ENCODE measurements around the gene LTBP3.

Gene LTBP3

DNA sequence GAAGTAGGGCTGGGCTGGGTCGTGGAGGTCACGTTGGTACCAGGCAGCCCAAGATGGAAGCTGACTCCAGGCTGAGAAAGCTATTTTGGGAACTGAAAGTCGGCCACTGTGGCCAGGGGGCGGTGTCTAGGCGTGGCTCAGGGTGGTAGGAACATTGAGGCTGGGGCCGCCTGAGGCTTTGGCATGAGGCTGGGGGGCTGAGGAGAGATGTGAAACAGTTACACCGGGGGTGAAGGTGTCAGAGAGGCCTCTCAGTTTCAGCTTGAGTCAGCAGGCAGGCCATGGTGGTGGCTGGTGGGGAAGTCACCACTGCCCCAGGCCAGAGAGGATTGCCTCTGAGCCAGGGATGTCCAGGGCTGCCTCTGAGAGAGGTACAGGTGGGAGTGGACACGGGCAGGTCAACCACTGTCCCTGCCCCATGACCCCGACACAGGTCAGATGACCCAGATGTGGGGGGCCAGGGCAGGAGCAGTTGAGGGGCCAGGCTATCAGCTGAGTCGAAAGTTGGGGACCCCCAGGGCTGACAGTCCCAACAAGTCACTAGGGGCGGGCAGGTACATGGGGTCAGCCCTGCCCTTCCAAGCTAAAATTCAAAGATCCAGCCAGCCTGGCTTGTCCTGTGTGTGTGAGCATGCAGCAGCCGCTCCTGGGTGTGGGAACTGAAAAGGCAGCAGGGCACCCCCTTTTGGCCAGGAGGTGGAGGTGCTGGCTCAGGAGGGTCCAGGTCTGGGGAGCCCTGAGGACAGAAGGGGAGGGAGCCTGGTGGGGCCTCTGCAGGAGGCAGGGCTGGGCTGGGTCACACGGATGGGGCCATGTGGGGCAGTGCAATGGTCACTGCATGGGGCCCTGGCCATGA is 30.3 kb upstream of the LTBP3 start:
- intact Hi-C loops (cut with DNase I), result no loop called here
- DNase-seq, result peak in 26 of 42 donors; percentile 45 to 80 (median 62)

DNA sequence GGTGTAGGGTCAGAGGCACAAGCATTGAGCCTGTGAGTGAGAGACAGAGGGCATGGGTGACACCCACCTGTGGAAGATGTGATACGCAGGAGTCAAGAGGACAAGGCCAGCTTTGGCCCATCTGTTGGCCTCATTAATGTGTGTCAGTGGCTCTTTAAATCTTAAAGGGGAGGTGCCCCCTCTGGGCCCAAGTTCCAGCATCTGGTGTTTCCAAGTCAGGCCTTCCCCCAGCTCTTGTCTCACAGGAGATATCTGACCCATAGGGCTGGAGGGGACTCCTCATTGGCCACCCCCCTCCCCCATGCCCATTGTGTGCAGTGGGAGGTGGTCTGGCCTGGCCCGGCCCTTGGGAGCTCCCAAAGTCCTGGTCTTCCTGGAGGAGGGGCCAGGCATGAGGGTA is 28.5 kb upstream of the LTBP3 start:
- no peak for DNase-seq
- intact Hi-C loops (cut with DNase I), result no loop called here

DNA sequence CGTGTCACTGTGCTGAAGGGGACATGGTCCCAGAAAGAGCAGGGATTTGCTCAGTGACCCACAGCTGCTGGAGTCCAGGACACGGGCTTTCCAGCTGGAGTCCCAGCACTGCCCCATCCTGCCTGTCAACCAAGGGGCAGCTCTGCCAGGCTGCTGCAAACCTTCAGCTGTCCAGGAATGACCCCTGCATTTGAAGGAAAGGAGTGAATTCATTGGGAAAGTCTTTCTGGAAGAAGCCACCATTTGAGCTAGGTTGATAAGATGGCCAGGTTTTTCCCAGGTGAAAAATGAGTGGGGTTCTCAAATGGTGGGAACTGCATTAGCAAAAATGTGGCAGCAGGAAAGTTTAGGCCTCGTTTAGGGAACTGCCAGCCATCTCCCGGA is 28.1 kb upstream of the LTBP3 start:
- intact Hi-C loops (cut with DNase I), result no loop called here
- DNase-seq, result no peak

DNA sequence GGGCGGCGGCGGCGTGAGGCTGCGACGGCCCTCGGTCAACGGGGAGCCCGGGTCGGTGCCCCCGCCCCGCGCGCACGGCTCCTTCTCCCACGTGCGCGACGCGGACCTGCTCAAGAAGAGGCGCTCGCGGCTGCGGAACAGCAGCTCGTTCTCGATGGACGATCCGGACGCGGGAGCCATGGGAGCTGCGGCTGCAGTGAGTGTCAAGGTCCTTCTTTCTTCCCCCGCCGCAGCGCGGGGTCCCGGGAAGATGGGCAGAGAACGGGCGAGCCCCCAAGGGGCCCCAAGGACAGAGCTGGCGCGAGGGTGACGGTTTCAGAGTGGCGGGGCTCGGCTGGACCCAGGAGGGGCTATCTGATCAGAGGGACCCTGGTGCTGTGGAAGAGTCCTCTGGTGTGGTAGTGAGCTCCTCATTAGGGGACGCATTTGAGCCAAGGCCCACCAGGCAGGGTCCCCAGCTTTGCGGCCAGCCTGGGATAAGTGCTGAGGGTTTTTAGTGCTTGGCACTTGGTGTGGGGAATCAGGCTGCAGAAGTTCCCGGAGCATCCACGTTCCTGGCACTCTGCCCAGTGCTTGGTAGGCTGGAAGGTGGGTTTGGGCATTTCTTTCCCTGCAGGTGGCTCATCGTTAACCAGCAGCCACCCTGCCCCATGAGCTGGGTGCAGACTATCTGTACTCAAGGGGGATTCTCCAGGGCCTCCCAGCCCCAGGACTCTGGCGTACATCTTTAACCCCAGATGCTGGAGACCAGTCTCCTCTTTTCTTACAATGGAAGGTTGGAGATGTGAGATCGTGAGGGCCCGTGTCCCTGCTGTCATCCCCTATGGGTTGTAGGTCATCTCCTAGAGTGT is 27.5 kb upstream of the LTBP3 start:
- intact Hi-C loops (cut with DNase I), result no loop called here

DNA sequence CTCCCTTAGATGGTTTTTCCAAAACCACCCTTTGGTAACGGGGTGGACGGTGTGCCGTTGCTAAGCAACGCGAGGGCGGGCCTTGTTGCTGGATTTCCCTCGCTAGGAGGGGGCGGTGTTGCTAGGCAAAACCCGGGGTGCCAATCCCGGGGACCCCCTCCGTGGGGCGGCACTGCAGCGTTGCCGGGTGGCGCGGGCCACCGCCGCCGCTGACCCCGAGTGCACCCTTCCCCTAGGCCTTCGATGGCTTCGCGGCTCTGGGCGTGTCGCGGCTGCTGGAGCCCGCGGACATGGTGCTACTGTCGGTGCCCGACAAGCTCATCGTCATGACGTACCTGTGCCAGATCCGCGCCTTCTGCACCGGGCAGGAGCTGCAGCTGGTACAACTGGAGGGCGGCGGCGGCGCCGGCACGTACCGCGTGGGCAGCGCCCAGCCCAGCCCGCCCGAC is 26.6 kb upstream of the LTBP3 start:
- DNase-seq, result peak in 34 of 42 donors; percentile 50 to 86 (median 64)

More for the DNA sequence above, 27.5 kb upstream of the LTBP3 start:
- DNase-seq, result no peak

DNA sequence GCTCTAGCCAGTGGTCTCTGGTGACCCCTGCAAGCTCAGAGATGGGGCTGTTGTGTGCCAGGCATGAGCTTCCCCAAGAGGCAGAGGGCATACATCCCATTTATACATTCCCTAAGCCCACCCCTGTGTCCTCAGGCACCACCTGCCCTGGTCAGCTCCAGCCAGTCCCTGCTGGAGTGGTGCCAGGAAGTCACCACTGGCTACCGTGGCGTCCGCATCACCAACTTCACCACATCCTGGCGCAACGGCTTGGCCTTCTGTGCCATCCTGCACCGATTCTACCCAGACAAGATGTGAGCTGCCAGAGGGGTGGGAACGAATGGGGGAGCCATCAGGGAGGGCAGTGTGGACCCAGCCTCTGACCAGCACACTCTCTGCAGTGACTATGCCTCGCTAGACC is 25.9 kb upstream of the LTBP3 start:
- intact Hi-C loops (cut with DNase I), result no loop called here
- DNase-seq, result no peak

More for the DNA sequence above, 26.6 kb upstream of the LTBP3 start:
- intact Hi-C loops (cut with DNase I), result no loop called here

DNA sequence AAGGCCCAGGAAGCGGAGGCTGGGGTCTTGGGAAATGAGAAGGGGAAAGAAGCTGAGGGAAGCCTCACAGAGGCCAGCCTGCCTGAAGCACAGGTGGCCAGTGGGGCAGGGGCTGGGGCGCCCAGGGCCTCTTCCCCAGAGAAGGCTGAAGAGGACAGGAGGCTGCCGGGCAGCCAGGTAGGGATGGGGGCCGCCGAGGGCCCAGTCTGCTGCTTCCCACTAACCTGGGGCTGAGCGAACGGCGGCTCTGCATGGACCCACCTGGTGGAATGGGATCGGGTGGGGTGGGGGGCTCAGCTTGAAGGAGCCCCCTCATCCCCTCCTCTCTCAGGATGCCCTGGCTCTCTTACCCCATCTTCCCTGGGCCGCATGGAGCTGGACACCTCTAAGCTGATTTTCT is 25.4 kb upstream of the LTBP3 start:
- no peak for DNase-seq
- intact Hi-C loops (cut with DNase I), result no loop called here

DNA sequence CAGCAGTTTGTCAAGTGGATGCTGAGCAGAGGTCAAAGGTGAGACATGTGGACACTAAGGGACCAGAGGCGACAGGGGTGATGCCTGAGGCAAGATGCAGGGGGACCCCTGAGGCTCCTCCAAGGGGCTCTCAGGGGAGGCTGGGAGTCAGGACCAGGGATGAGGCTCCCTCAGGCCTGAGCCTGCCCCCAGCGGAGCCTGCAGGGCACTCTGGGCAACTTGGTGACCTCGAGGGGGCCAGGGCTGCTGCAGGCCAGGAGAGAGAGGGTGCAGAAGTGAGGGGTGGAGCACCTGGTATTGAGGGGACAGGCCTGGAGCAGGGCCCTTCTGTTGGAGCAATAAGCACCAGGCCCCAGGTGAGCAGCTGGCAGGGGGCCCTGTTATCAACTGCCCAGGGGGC is 23.8 kb upstream of the LTBP3 start:
- intact Hi-C loops (cut with DNase I), result no loop called here
- no peak for DNase-seq

DNA sequence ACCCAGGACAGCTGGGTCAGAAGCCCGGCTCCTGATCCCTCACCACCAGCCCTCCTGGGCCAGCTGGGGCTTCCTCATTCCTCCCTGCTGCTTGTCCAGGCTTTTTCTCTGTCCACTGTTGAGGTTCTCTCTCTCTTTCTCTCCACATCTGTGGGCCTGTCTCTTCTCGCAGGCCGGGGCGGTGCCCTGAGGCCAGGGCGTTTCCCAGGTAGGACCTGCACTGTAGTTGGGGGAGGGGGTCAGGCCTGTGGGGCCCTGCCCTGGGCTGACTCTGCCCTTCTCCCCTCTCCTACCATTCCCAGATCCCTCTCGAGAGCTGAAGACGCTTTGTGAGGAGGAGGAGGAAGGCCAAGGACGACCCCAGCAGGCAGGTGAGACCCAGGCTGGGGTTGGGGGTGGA is 22.6 kb upstream of the LTBP3 start:
- intact Hi-C loops (cut with DNase I), result no loop called here
- no peak for DNase-seq

DNA sequence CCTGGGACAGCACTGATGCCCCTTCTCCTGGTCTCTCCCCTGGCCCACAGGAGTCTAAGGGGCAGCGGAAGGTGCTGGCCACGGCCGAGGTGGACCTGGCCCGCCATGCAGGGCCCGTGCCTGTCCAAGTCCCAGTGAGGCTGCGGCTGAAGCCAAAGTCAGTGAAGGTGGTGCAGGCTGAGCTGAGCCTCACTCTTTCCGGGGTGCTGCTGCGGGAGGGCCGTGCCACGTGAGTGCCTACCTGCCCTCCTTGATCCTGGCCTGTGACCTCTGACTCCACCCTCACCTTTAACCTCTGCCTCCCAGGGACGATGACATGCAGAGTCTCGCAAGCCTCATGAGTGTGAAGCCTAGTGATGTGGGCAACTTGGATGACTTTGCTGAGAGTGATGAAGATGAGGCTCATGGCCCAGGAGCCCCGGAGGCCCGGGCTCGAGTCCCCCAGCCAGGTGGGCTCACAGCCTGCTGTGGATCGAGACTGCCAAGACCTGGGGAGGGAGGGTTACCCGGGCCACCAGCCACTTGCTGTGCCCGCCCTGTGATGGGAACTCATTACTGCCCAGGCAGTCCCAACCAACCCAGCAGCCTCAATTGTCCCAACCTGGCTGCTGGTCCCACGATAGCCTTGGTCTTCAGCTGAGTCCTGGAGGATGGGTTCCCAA is 22.0 kb upstream of the LTBP3 start:
- intact Hi-C loops (cut with DNase I), result no loop called here
- no peak for DNase-seq

DNA sequence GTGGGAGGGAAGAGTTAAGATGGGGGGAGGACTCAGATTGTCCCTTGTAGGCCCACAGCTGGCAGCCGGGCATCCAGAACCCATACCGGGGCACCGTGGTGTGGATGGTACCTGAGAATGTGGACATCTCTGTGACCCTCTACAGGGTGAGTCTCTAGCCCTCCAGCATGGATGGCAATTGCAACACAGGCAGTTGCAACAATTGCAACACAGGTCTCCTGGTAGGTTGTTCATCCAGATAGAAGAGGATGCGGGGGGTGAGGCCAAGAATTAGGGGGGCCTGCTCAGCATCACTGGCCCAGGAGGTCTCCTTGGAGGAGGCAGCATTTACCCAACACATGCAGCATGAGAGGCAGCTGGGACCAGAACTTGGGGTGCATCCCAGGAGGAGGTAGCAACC is 21.1 kb upstream of the LTBP3 start:
- DNase-seq, result no peak
- intact Hi-C loops (cut with DNase I), result no loop called here

DNA sequence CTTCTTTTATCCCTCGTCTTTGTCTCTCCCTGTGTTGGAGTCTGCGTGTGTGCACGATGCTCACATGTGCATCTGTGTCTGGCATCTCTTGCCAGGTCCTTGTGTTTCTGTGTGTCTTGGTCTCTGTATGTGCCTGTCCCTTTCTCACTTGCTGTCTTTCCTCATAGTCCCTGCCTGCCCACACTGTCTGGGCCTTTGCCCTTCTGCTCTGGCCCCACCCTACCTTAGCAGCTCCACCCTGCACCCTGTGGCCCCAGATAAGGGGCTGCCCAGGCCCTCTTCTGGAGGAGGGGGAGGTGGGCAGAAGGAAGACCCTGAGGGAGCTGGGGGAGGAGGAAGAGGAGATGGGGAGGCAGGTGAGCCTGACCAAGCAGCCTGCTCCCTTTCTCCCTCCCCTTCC is 20.5 kb upstream of the LTBP3 start:
- intact Hi-C loops (cut with DNase I), result no loop called here
- no peak for DNase-seq

DNA sequence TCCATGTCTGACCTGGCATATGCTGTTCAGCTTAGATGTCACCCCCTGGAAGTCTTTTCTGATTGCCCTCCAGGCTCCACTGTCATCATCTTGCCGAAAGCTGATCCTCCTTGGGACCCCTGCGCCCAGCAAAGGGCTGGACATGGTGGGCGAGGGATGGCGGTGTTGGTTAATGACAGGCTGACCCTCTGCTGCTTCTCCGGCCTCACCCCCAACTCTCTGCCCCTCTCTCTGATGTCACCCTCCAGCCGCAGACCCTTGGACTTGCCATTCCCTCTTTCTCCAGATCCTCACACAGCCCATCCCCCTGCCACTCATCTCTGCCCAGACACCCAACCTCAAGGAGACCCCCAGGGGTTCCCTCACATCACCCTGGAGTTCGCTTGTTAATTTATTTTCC is 20.0 kb upstream of the LTBP3 start:
- no peak for DNase-seq
- intact Hi-C loops (cut with DNase I), result no loop called here

DNA sequence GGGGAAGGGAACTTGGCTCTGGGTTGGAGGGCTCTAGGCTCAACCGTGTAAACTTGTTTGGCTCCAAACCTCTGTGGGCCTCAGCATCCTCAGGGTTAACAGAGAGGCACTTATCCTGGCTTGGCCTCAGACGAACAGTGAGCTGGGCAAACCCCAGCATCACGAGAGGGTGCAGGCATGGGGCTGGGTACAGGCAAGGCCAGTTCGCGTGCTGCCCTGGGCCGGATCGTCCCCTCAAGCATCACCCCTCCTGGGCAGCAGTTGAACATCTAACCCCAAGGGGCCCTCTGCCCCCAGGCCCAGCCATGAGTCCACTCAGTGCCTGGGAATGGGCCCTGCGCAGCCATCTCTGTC is 19.6 kb upstream of the LTBP3 start:
- no peak for DNase-seq
- intact Hi-C loops (cut with DNase I), result no loop called here

DNA sequence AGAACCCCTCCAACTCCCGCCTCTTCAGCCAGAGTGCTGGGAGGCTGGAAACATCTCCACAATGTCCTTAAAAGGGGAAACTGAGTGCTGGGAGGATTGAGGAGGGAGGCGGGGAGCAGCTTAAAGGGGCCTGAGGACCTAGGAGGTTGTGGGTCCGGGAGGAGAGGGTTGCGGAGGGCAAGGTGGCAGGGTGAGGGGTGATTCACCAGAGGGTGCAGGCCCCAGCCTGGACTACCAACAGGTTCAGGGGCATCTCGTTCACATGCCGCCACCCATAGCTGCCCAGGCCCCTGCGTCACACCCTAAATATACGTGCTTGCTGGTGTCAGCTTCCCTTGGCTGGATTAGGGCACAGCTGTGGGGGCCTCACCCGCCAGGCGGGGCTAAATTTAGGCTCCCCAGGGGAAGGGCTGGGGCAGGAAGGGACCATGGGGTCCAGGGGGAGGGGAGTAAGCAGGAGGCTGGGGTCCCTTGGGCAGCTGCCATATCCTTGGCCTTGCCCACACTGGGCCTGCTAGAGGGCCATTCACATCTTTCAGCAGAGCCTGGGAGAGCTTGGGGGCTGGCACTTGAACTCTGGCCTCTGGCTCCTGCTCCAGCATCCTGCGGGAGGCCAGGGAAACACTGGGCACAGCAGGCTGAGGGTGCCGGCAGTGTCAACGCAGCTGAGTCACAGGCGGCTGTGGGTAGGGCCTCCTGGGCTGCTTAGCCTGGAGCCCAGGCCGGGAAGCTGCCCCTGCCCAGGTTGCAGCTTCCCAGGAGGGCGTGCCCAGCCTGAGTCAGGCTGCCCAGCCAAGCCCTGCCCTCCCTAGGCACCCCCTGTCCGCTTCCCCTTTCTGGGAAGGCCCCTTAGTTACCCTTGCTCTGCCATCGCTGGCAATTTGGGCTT is 19.0 kb upstream of the LTBP3 start:
- DNase-seq, result peak in 5 of 42 donors; percentile 39 to 60 (median 46)
- intact Hi-C loops (cut with DNase I), result no loop called here

DNA sequence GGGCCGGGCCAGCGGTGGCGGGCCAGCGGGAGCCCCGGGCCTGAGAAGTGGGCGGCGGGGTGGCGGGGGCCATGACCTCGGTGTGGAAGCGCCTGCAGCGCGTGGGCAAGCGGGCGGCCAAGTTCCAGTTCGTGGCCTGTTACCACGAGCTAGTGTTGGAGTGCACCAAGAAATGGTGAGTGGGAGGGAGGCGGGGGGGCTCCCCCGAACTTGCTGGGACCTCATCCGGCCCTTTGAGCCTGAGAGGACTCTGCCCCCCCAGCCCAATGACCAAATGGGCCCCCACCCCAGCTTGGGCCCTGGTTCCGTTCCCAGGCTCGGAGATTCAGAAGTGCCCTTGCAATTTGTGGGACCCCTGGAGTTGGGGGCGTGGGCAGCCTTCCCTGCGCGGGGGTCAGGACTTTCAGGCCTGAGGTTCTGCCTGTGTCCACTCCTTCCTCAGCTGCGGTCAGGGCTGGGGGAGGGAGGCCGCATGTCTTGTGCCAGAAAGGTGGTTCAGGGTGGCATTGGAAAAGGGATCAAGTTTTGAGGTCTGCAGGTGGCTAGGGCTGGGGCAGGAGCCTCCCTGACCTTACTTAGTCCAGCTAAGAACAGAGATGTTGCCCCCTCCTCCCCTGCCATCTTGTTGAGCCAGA is 18.2 kb upstream of the LTBP3 start:
- intact Hi-C loops (cut with DNase I), result no loop called here
- DNase-seq, result no peak

DNA sequence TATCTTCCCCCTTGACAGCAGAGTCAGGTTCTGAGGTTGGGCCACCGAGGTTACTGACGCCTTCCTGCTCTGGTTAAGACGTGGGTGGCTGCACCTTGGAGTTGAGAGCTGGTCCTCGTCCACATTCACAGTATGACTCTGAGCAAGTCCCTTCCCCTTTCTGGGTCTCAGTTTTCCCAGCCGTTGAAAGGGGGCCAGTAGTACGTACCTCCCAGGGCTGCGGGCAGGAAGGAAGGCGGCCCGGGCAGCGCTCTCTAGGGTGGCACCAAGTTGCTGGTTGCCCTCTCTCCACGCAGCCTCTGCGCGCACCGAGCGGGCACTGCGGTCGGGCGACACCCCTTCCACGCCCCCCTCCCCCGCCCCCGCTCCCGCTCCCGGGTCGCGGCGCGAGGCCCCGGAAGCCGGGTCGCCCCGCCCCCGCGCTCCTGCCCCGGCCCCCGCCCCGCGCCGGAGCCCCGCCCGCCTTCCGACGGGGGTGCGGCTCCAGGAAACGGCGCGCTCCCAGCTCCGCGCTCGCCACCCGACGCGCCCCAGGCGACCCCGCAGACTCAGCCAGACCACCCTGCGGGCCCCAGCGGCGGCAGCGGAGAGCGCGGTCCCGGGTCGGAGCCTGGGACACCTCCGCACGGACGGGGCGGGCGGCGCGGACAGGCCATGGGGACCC is 17.5 kb upstream of the LTBP3 start, which contains the start of gene EHBP1L1:
TSS of gene EHBP1L1 (plus strand) at position 486 of the 664 bp plus-strand sequence. CDS start 250 bp downstream, outside the sequence.
- intact Hi-C loops (cut with DNase I), result no loop called here
- DNase-seq, result peak in 21 of 42 donors; percentile 28 to 67 (median 50)

Data from head of caudate nucleus (tissue), 42 donors.